Ishikawa (cell line): Measurements from ENCODE around the gene C16orf86.

ENCODE experiments used
- CREB1 ChIP-seq: IDR thresholded peaks from 2 replicates; pipeline ENCODE4 v1.6.1; 2012; ENCODE audit warnings: low read depth
- EGR1 ChIP-seq: IDR thresholded peaks from 2 replicates; pipeline ENCODE4 v1.6.1; 2012
- EP300 ChIP-seq: IDR thresholded peaks from 2 replicates; pipeline ENCODE4 v1.6.1; 2012; ENCODE audit warnings: borderline replicate concordance
- FOXM1 ChIP-seq: IDR thresholded peaks from 2 replicates; pipeline ENCODE4 v1.6.1; 2012; ENCODE audit warnings: low read depth, borderline replicate concordance
- NFIC ChIP-seq: IDR thresholded peaks from 2 replicates; pipeline ENCODE4 v1.6.1; 2012
- RAD21 ChIP-seq: IDR thresholded peaks from 2 replicates; pipeline ENCODE4 v1.6.1; 2012; ENCODE audit warnings: low read depth
- TAF1 ChIP-seq: IDR thresholded peaks from 2 replicates; pipeline ENCODE4 v1.6.1; 2012; ENCODE audit warnings: low read depth, mild to moderate bottlenecking
- TEAD4 ChIP-seq: IDR thresholded peaks from 2 replicates; pipeline ENCODE4 v1.6.1; 2012
- YY1 ChIP-seq: IDR thresholded peaks from 2 replicates; pipeline ENCODE4 v1.6.1; 2012; ENCODE audit warnings: low read depth
- TF ChIP-seq, protein P1 (sequence below): IDR thresholded peaks from 2 replicates; pipeline ENCODE4 v1.6.1; 2012; ENCODE audit warnings: low read depth, mild to moderate bottlenecking
- TF ChIP-seq, protein P2 (sequence below): IDR thresholded peaks from 2 replicates; pipeline ENCODE4 v1.6.1; 2012

DNA sequence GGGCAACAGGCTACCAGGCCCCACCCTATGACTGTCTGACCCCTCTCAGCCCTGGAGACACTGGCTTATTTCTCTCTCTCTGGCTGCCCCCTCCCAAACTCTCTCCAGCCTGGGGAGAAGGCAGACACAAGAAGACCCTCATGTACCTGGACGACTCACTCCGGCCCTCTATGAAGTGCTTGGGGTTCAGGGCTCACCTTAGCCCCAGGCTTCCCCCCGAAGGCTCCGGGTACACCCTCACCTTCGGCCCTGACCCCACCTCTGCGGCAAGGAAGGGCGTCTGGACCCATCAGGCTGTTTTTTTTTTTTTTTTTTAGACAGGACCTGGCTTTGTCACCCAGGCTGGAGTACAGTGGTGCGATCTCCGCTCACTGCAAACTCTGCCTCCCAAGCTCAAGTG is 22.6 kb upstream of the C16orf86 start:
- no peak for TF ChIP-seq FOXM1
- no peak for TF ChIP-seq RAD21
- TF ChIP-seq EP300, result no peak
- no peak for TF ChIP-seq CREB1
- TF ChIP-seq, protein P1, sequence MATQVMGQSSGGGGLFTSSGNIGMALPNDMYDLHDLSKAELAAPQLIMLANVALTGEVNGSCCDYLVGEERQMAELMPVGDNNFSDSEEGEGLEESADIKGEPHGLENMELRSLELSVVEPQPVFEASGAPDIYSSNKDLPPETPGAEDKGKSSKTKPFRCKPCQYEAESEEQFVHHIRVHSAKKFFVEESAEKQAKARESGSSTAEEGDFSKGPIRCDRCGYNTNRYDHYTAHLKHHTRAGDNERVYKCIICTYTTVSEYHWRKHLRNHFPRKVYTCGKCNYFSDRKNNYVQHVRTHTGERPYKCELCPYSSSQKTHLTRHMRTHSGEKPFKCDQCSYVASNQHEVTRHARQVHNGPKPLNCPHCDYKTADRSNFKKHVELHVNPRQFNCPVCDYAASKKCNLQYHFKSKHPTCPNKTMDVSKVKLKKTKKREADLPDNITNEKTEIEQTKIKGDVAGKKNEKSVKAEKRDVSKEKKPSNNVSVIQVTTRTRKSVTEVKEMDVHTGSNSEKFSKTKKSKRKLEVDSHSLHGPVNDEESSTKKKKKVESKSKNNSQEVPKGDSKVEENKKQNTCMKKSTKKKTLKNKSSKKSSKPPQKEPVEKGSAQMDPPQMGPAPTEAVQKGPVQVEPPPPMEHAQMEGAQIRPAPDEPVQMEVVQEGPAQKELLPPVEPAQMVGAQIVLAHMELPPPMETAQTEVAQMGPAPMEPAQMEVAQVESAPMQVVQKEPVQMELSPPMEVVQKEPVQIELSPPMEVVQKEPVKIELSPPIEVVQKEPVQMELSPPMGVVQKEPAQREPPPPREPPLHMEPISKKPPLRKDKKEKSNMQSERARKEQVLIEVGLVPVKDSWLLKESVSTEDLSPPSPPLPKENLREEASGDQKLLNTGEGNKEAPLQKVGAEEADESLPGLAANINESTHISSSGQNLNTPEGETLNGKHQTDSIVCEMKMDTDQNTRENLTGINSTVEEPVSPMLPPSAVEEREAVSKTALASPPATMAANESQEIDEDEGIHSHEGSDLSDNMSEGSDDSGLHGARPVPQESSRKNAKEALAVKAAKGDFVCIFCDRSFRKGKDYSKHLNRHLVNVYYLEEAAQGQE, result no peak
- TF ChIP-seq, protein P2, sequence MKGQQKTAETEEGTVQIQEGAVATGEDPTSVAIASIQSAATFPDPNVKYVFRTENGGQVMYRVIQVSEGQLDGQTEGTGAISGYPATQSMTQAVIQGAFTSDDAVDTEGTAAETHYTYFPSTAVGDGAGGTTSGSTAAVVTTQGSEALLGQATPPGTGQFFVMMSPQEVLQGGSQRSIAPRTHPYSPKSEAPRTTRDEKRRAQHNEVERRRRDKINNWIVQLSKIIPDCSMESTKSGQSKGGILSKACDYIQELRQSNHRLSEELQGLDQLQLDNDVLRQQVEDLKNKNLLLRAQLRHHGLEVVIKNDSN, result no peak
- TF ChIP-seq YY1, result no peak
- TF ChIP-seq NFIC, result no peak
- no peak for TF ChIP-seq TAF1
- TF ChIP-seq TEAD4, result no peak
- TF ChIP-seq EGR1, result no peak
